GM21423 (cell line): ENCODE results near the gene C3orf38.
"Not testable (repeated sequence)": the region's sequence is repeated elsewhere in the genome, so short reads cannot be mapped to it uniquely, and the experiment has no call there.

Experiments
- ATAC-seq: cut with Tn5 transposase; IDR thresholded peaks from one replicate; pipeline ENCODE4 v1.9.1; 2021; ENCODE audit warnings: mild to moderate bottlenecking, moderate library complexity; ENCODE audit not compliant: unreplicated experiment

C3orf38 gene

DNA sequence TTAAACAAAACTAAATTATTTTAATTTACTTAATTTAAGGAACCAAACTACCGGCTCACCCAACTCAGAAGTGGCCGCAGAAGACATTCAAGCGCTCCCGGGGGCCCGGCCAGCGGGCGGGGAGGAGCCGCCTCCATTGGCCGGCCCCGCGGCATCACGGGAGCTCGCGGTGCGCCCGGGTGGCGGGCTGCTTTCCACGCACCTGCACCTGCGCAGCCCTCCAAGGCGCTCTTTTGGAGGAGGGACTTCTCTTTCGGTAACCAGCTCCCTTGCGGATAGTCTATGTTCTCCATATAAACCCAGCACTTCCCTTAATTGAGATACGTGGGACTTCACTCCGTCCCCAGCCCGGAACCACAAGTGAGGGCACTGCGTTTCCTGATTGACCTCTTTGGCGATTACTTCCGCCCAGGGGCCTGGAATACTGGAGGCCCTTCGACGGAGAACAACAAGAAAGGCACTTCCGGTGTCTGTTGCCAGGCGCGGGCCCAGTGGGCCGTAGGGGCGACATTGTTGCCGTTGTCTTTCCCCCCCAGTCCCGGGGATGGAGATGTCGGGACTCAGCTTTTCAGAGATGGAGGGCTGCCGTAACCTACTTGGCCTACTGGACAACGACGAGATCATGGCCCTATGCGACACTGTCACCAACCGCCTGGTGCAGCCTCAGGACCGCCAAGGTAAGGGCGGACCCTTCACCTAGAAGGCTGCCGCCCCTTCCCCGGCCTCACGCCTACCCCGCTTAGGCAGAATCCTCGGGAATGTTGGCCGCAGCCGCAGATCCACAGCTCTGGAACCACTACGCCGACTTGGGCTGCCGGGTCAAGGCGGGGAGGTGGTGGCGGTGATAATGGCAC, at the start of gene C3orf38:
Gene C3orf38 (plus strand): TSS at position 451 of the 854 bp plus-strand sequence. CDS start 94 bp downstream, at position 545.
- peak; percentile 83 for ATAC-seq

- no peak for ATAC-seq
Measured at GRCh38 chr3:88101142-88101541, 48.6 kb upstream of the C3orf38 start.

DNA sequence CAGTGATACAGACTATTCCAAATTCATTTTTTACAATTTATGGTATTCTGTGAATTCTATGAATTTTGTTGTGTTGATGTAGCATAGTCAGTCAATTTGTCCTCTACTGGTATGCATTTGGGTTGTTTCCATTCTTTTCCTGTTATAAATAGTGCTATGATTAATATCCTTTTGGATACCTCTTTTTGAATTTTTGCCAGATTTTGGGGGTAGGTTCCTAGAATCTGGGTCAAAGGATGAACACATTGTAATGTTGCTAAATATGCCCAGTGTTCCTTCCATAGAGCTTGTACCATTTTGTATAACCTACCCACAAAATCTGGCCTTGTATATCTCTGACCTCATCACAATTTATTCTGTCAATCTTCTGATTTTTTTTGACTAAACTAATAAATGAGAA, 44.4 kb upstream of the C3orf38 start:
- no peak for ATAC-seq

DNA sequence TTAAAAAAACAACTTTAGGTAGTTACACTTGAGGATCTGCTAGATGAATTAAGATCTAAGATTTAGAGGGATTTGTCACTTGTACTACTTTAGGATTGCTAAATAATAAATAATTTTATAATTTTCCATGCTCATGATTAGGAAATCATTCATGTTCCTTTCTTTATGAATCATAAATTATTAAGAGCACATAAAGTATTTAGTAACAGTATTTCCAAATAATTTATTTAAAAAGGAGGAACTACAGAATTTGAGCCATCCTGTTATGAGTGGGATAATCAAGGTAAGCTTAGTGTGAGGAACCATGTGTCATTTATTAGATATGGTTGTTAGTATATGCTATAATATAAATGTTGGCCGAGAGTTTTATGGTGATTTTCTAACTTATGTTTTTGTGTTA, 37.5 kb upstream of the C3orf38 start:
- ATAC-seq: no peak

GRCh38 chr3:88113311-88114162, 36.2 kb upstream of the C3orf38 start:
- peak; percentile 88 for ATAC-seq

DNA sequence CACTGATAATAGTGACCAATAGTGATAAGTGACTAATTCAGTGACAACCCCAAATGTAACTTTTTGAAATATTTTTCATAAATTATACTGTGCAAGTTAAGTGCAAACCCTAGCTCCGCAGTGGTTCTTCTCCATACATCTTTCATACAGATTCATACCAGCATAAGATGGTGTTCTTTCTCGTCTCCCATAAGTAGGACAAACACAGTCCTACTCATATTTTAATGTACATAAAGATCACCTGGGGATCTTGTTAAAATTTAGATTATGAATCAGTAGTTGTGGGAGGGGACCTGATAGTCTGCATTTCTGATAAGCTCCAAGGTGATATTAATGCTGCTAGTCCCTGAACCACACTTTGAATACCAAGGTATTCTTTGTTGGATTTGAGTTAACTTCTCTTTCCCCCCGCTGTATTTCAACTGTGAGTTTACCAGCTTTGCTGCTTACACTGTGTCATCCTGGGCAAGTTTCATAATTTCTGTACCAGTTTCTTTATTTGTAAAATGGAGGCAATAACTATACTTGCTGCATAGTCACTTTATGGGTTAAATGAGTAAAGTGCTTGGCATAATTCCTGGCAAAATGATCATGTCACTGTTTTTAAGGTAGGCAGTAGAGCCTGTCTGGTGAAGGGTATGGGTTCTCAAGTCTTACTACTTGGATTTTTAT, 34.7 kb upstream of the C3orf38 start:
- ATAC-seq: no peak

GRCh38 chr3:88117683-88118082, 32.1 kb upstream of the C3orf38 start:
- ATAC-seq: no peak

DNA sequence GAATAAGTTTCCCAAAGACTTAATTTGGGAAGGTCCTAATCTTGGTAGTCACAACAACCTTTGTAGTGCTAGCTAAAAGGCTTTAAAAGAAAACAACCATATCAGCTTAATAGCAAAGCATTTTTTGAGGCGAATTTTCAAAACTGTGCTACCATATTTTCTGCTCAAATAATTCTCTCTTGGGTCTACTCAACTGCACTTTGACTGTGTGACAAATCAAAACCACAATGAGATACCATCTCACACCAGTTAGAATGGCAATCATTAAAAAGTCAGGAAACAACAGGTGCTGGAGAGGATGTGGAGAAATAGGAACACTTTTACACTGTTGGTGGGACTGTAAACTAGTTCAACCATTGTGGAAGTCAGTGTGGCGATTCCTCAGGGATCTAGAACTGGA, 31.2 kb upstream of the C3orf38 start:
- ATAC-seq: not testable (repeated sequence)

DNA sequence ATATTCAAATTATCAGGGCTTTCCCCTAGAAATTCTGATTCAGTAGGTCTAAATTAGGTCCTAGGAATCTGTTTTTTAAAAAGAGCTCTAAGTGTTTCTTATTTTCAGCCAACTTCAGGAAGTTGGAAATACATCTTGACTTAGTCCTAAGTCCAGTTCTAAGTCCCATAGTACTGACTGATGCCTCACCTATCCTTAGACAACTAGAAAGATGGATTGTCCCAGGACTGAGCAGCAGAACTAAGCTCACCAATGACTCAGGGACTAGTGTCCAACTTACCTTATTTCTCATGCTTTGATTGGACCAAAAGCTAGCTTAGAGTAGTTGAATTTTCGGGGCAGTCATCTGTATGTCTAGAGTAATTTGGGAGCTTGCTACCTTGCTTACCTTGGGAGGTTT, 26.2 kb upstream of the C3orf38 start:
- no peak for ATAC-seq

- no peak for ATAC-seq
Measured at GRCh38 chr3:88131695-88132094, 18.1 kb upstream of the C3orf38 start.

GRCh38 chr3:88132894-88133293, 16.9 kb upstream of the C3orf38 start:
- no peak for ATAC-seq

DNA sequence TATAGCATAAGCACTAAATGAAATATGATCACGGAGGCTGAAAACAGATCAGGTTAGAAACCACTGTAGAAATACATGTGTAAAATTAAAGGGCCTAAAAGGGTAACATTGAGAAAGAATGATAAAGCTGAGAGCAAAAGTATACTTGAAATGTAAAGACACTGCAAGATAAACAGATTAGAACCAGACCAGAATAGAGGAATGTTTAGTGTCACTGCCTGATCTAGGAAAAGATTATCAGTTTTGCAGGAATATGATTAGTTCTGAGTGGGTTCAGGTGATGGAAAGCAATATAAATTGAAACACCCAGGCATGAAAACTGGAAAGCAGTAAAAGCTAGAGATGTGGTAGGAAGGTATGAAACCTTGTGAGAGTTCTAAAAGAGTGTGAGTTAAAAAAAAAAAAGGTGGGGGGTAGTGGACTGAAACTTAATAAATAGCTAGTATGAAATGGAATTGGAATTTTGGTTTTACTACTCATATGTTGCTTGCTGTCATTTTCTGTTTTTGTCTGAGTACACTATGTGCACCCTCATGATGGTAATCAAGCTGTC, 16.0 kb upstream of the C3orf38 start:
- ATAC-seq: no peak

GRCh38 chr3:88137836-88138235, 11.9 kb upstream of the C3orf38 start:
- ATAC-seq: no peak

DNA sequence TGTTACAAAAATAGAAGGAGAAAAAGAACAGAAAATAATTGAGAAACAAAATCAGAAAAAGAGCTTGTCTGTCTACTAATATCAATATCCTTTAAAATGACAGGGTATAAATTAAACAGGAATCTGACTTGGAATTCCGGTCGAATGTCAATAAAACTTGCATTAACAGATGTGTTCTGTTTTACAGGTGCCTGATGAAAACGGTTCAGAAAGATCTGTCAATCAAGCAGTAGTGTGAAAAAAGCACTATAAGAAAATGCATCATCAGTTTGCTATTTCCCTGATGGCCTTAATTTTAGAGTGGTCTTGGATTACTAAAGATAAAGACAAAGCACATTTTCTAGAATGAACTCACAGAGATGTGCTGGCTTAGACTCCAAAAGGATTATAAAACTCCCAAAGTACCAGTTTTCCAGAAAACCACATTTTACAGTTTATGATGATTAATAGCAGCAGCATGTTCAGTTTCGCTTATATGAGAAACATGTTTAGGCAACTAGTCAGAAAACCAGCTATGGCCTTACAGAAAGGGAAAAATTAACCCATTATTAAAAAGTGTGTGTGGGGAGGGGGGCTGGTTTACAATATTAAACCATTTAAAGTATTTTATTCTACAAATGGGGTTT, 8.2 kb upstream of the C3orf38 start:
- peak; percentile 22 for ATAC-seq

- ATAC-seq: peak; percentile 70
Measured at GRCh38 chr3:88142094-88142624, 7.6 kb upstream of the C3orf38 start.

DNA sequence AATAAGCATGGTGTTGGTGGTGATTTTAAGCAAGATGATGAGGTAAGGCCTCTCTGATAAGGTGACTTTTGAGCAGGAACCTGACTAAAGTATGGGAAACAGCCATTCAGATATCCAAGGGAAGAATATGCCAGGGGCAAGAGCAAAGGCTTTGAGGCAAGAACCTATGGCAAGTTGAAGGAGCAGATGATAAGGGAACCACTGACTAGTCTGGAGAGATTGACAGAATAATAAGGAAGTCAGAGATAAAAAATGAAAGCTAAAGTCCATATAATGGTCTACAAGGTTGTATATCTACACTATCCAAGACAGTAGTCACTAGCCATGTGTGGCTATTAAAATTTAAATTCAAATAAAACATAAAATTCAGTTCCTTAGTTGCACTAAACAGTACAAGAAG, 2.5 kb upstream of the C3orf38 start:
- no peak for ATAC-seq

- ATAC-seq: no peak
Measured at GRCh38 chr3:88148651-88149050, 1.1 kb upstream of the C3orf38 start.

DNA sequence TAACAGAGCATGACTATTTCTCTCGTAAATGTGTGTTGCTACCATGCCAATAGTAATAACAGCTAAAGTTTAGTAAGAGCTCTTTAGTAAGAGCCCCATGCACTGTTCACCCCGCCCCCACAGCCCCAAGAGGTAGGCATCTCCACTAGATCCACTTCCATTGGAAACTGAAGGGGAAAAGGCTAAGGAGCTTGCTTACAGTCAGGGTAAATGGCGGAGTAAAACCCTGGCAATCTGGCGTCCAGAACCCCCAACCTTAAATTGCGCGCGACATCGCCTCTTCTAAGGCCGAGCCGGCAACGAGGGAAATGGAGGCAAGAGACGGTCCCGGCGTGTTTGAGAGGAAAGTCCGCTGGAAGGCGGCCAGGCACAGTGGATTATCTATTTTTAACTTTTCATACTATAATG, 654 bp upstream of the C3orf38 start:
- ATAC-seq: peak; percentile 10

GRCh38 chr3:88150371-88150770, 612 bp downstream of the C3orf38 start:
- ATAC-seq: peak; percentile 25

GRCh38 chr3:88150806-88151205, 1.0 kb downstream of the C3orf38 start:
- ATAC-seq: no peak
